ENCODE results near the gene DMD. TPM values are rescaled to one million over a fixed set of nuclear protein-coding genes. Genes with fewer than 3 reads are reported as not detected.

The DMD gene
- total RNA-seq, 1 donor from 2014 or later: 22.9 TPM

- no peak overlapping the region for H3K27ac Mint-ChIP-seq
- no peaks in the 10 kb centered on the region for H3K4me1 Mint-ChIP-seq
- no peaks in the 10 kb centered on the region for H3K9me3 Mint-ChIP-seq
- DNase-seq: no peak
- no peaks in the 10 kb centered on the region for H3K27me3 Mint-ChIP-seq
- intact Hi-C loops (cut with micrococcal nuclease): no loop called here
- ATAC-seq (ENCODE audit: low read depth): no peak
- H3K36me3 Mint-ChIP-seq (ENCODE audit: low read depth): no peaks in the 10 kb centered on the region
- H3K4me3 Mint-ChIP-seq: no peak overlapping the region
- CTCF ChIA-PET: no interaction called here
- no peak for TF ChIP-seq CTCF (IDR thresholded peaks at IDR 0.05)
- POLR2A ChIA-PET: no interaction called here
Observed at GRCh38 chrX:31545726-31546125, 1665.6 kb downstream of the DMD start.

- ChIA-PET CTCF (no interaction called here), POLR2A (no interaction called here)
- ATAC-seq (ENCODE audit: low read depth): no peak
- Mint-ChIP-seq H3K4me1 (no peaks in the 10 kb centered on the region), H3K36me3 (ENCODE audit: low read depth) (no peaks in the 10 kb centered on the region), H3K27me3 (no peaks in the 10 kb centered on the region), H3K9me3 (no peaks in the 10 kb centered on the region), H3K27ac (no peak overlapping the region), H3K4me3 (no peak overlapping the region)
- DNase-seq: no peak
- no peak for TF ChIP-seq CTCF (IDR thresholded peaks at IDR 0.05)
- intact Hi-C loops (cut with micrococcal nuclease): no loop called here
Observed at GRCh38 chrX:31545191-31545590, 1666.2 kb downstream of the DMD start.

- ATAC-seq (ENCODE audit: low read depth) (no peak), DNase-seq (no peak)
- Mint-ChIP-seq H3K27ac (no peak overlapping the region), H3K27me3 (no peaks in the 10 kb centered on the region), H3K4me1 (no peaks in the 10 kb centered on the region), H3K36me3 (ENCODE audit: low read depth) (no peaks in the 10 kb centered on the region), H3K9me3 (no peaks in the 10 kb centered on the region), H3K4me3 (no peak overlapping the region)
- ChIA-PET POLR2A (no interaction called here), CTCF (no interaction called here)
- intact Hi-C loops (cut with micrococcal nuclease): no loop called here
- TF ChIP-seq CTCF (IDR thresholded peaks at IDR 0.05): no peak
Observed at GRCh38 chrX:31543634-31544033, 1667.7 kb downstream of the DMD start.

- H3K27ac Mint-ChIP-seq: no peak overlapping the region
- intact Hi-C loops (cut with micrococcal nuclease): no loop called here
- TF ChIP-seq CTCF (IDR thresholded peaks at IDR 0.05): no peak
- DNase-seq (no peak), ATAC-seq (ENCODE audit: low read depth) (no peak)
- ChIA-PET CTCF (no interaction called here), POLR2A (no interaction called here)
- no peak overlapping the region for H3K4me3 Mint-ChIP-seq
- no peaks in the 10 kb centered on the region for H3K36me3 Mint-ChIP-seq (ENCODE audit: low read depth)
- no peaks in the 10 kb centered on the region for H3K27me3 Mint-ChIP-seq
- no peaks in the 10 kb centered on the region for H3K4me1 Mint-ChIP-seq
- no peaks in the 10 kb centered on the region for H3K9me3 Mint-ChIP-seq
Observed at GRCh38 chrX:31542566-31542965, 1668.8 kb downstream of the DMD start.

- CTCF ChIA-PET: no interaction called here
- no peak for DNase-seq
- Mint-ChIP-seq H3K4me3 (no peak overlapping the region), H3K27ac (no peak overlapping the region), H3K4me1 (no peaks in the 10 kb centered on the region), H3K36me3 (ENCODE audit: low read depth) (no peaks in the 10 kb centered on the region), H3K9me3 (no peaks in the 10 kb centered on the region), H3K27me3 (no peaks in the 10 kb centered on the region)
- POLR2A ChIA-PET: no interaction called here
- intact Hi-C loops (cut with micrococcal nuclease): no loop called here
- ATAC-seq (ENCODE audit: low read depth): no peak
- TF ChIP-seq CTCF (IDR thresholded peaks at IDR 0.05): no peak
Observed at GRCh38 chrX:31540313-31540712, 1671.0 kb downstream of the DMD start.
